Endothelial cell of umbilical vein (primary cell): Measurements from ENCODE around the gene PHLPP1.

ENCODE experiments used
- CTCF ChIP-seq, 2 donors: IDR thresholded peaks; 1 replicate in 1 of 2; 2 replicates in 1 of 2; pipeline ENCODE4 v1.5.1; 2011; ENCODE audit warnings: low read length in 2 of 2, mild to moderate bottlenecking in 2 of 2, moderate library complexity in 2 of 2, control low read depth in 1 of 2, inconsistent platforms in 1 of 2, low read depth in 1 of 2; ENCODE audit not compliant: insufficient read depth in 1 of 2; ENCODE audit errors: extremely low read depth in 1 of 2
- MAX ChIP-seq: IDR thresholded peaks from 2 replicates; pipeline ENCODE4 v1.6.1; 2011; ENCODE audit not compliant: insufficient read depth, insufficient read length
- POLR2A ChIP-seq: IDR thresholded peaks from 2 replicates; pipeline ENCODE4 v1.6.1; 2012; ENCODE audit warnings: low read depth, mild to moderate bottlenecking, control low read depth, low read length
- POLR2AphosphoS5 ChIP-seq: IDR thresholded peaks from 2 replicates; pipeline ENCODE4 v1.6.1; 2012; ENCODE audit warnings: low read depth, mild to moderate bottlenecking, control low read depth, low read length, moderate library complexity; ENCODE audit not compliant: insufficient read depth

GRCh38 chr18:62950246-62950645 lies 234.9 kb downstream of the PHLPP1 start:
- TF ChIP-seq CTCF (IDR thresholded peaks at IDR 0.05; ENCODE audit: extremely low read depth in 1 of 2, insufficient read depth in 1 of 2, low read depth in 1 of 2, low read length in 2 of 2) (no peak), POLR2AphosphoS5 (no peak), POLR2A (no peak), MAX (no peak)
